Measurements from ENCODE around the gene STAT5B.
"Not testable (repeated sequence)": the region's sequence is repeated elsewhere in the genome, so short reads cannot be mapped to it uniquely, and the experiment has no call there.

Gene STAT5B

DNA sequence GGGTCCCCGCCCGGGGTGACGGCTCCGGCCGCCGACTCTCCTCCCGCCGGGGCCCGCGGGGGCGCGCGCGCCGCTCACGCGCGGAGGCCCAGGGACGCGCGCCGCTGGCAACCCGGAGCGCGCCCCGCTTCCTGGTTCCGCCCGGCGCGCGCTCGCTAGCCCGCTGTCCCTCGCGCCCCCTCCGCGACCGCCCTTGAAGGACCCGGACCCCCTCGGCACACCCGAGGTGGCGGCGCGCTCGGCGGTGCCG, at the start of gene STAT5B:
Gene STAT5B, minus strand, starts transcription at position 33 of the 250 bp plus-strand sequence. CDS start 44,264 bp downstream, outside the sequence.
- peak; percentile 93 for DNase-seq (ENCODE audit: low spot score)

- DNase-seq (ENCODE audit: low spot score) = peak; percentile 84
Observed at GRCh38 chr17:42325026-42325425, 48.8 kb upstream of the STAT5B start.

DNA sequence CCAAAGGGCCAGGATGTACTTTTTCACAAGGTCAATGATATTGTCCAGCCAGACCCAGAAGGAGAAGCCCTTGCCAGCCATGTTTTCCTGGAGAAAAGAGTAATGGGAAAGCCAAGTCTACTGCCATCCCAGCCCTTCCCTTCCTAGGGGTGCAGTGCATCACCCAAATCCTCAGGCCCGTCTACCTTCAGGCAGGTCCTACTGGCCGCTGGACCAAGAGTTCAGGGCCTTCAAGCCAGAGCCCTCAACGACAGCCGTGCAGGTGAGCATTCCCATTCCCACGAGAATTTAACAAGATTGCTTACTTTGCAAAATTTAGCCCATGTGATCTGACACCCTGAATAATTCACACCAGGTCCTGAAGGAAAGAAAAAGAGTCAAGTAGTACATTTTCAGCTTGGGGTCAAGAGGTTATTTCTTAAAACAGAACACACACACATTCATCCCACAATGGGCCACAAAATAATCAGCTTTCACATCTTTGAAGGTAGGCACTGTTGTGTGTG, 47.1 kb upstream of the STAT5B start:
- no peak for DNase-seq (ENCODE audit: low spot score)

- DNase-seq (ENCODE audit: low spot score) = peak; percentile 87
Observed at GRCh38 chr17:42322382-42323267, 46.4 kb upstream of the STAT5B start.

GRCh38 chr17:42321555-42321954, 45.4 kb upstream of the STAT5B start:
- DNase-seq (ENCODE audit: low spot score) = no peak

DNA sequence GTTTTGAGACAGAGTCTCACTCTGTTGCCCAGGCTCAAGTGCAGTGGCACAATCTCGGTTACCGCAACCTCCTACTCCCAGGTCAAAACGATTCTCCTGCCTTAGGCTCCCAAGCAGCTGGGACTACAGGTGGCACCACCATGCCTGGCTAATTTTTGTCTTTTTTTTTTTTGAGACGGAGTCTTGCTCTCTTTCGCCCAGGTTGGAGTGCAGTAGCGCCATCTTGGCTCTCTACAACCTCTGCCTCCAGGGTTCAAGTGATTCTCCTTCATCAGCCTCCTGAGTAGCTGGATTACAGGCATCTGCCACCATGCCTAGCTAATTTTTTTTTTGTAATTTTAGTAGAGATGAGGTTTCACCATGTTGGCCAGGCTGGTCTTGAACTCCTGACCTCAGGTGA, 41.8 kb upstream of the STAT5B start:
- not testable (repeated sequence) for DNase-seq (ENCODE audit: low spot score)

- DNase-seq (ENCODE audit: low spot score) = no peak
Observed at GRCh38 chr17:42317266-42317845, 41.2 kb upstream of the STAT5B start.

DNA sequence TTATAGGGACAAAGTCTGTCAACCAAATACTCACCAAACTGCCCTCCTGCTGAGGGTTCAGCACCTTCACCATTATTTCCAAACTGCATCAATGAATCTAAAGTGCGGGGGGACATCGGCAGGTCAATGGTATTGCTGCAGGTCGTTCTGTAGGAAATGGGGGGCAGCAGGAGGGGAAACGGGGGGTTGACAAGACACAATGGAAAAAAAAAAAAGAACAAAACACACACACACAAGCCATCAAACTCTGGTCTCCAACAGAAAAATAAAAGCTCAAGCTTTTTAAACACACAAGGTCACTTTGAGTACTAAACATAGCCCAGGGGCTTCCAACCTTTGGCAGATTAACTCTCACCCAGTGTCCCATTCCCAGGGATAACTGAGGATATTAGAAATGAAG, 40.6 kb upstream of the STAT5B start:
- DNase-seq (ENCODE audit: low spot score) = no peak

GRCh38 chr17:42315402-42316156, 39.4 kb upstream of the STAT5B start:
- DNase-seq (ENCODE audit: low spot score) = no peak

- DNase-seq (ENCODE audit: low spot score) = no peak
Observed at GRCh38 chr17:42313773-42314566, 37.8 kb upstream of the STAT5B start.

DNA sequence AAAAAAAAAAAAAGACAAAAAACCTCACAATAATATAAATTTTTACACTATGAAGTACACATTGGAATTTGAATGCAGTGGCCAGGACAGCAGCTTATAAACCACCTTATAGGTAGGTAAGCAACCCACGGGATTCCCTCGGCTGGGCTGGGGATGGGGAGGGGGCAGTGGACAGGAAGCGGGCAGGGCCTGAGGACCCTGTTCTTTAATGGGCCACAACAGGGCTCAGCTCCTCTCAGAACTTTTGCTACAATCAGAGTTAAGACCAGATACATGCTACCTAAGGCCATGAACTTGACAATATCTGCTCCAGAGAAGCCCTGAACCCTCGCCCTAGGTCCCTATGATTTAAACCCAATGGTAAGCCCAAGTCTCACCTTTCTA, 37.2 kb upstream of the STAT5B start:
- no peak for DNase-seq (ENCODE audit: low spot score)

DNA sequence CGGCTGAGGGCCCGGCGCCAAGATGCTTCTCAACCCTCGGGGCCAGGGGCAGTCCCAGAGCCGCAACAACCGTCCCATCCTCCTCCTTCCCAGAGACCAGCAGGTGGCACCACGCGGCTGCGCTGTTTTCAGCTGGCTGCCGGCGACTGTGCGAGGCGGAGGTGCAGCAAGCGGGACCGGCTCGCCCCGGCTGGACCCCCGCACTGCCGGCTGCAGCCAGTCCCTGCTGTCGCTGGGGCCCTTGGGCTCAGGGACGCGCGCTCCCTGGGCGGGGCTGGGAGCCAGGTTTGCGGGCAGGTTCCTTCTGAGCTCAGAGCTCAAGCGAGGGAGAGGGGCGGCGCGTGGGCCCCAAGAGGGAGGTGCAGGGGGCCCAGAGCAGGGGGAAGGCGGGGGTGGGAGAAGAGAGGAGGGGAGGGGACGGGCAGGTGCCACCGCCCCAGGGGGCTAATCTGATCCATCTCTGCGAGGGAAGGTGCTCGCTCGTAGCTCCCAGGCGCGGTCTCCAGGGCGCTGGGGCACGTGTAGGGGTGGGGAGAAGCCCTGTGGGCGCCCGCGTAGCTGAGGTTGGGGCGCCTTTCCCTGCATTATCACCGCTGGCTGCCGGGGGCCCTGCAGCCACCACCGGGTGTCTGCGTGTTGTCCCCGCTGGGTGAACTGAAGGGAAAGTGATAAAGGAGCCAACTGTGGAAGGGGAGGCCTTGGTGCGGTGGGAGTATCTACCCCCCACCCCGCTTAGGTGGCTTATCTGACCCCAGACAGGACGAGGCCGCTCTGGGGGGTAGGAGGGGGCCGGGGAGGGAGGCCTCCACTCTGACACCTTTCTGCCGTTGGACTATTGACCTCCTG, 36.3 kb upstream of the STAT5B start:
- DNase-seq (ENCODE audit: low spot score) = peak; percentile 87

DNA sequence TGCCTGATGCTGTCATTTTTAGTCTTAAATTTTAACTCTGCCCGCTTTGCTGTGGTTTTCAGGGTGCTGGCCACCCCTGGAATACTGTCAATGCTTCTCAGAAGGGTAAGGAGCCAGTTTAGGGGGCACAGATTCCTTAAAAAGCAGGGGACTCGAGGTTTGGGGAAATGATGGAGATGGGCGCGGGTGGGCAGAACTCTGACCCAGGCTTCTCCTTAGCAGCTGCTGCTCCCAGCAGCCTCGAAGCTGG, 35.8 kb upstream of the STAT5B start:
- DNase-seq (ENCODE audit: low spot score) = no peak

GRCh38 chr17:42311240-42312034, 35.2 kb upstream of the STAT5B start:
- DNase-seq (ENCODE audit: low spot score) = peak; percentile 88

GRCh38 chr17:42310787-42311215, 34.6 kb upstream of the STAT5B start:
- DNase-seq (ENCODE audit: low spot score) = no peak

GRCh38 chr17:42309986-42310786, 34.0 kb upstream of the STAT5B start:
- DNase-seq (ENCODE audit: low spot score) = no peak

DNA sequence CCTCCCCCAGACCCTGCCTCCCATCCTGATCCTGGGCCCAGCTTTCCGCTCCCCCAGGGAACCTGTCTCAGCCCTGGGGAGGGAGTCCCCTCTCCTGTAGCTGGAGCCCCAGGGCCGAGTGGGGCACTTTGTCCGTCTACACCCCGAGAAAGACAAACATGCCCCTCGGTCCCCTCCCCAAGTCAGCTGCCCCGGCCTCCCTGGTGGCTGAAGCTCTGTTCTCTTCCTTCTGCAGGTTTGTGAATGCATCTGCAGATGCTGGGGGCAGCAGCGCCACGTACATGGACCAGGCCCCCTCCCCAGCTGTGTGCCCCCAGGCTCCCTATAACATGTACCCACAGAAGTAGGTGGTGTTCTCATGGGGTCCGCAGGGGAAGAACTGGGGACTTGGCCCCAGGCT, 33.0 kb upstream of the STAT5B start:
- no peak for DNase-seq (ENCODE audit: low spot score)

- no peak for DNase-seq (ENCODE audit: low spot score)
Observed at GRCh38 chr17:42308446-42308845, 32.3 kb upstream of the STAT5B start.

- DNase-seq (ENCODE audit: low spot score) = no peak
Observed at GRCh38 chr17:42307362-42307927, 31.3 kb upstream of the STAT5B start.

DNA sequence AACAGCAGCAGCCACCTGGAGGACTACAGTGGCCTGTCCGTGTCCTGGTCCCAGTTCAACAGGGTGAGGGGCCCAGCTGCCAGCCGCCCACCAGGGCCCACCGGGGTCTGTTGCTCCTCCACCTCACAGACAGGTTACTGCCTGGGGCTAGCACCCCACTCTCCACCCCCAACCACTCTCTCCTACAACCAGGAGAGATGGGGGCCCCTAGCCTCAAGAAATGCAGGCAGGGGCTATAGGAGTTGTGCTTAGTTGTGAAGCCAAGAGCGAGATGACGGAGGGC, 30.1 kb upstream of the STAT5B start:
- no peak for DNase-seq (ENCODE audit: low spot score)
